Heart left ventricle (tissue), 13 donors: ENCODE measurements around the gene LYPLA2.

Experiments
- POLR2A ChIP-seq, 2 donors: fragments of 450-650 bp; IDR thresholded peaks; one replicate each; pipeline ENCODE4 v1.6.1; 2017; ENCODE audit warnings: antibody characterized with exemption in 2 of 2, mild to moderate bottlenecking in 2 of 2, moderate library complexity in 2 of 2
- TF ChIP-seq, protein P1 (sequence below), 12 donors: fragments of 200-600 bp; sonication (generic) in 4 of 12; IDR thresholded peaks; one replicate each; pipeline versions ENCODE4 v1.5.0 to v1.8.0; 2018 to 2022; ENCODE audit warnings: antibody characterized with exemption in 12 of 12, mild to moderate bottlenecking in 5 of 12
- donor health status: ischemic (EF 13 %, LVEDD 7.1; RV severe dilation, severe dysfunction).
- donor health status: DM: no; HTN: yes; CAD: no.
- donor health status: DM: no; HTN: no; CAD: no.
- donor health status: ischemic (EF 25% LVEDD 6.9; RV normal size, moderate dysfunction).
- donor health status: ischemic (EF 25% LVEDD 5.7; RV mildly dilated, moderate dysfunction).
- donor health status: ischemic (EF 35%, LVEDD 5.7; RV mildly dilated, moderate dysfunction).
- donor health status: nonischemic (EF 11% LVEDD 7.7; RV severe dilation, severe dysfunction).
- donor health status: DM: yes; HTN: yes; CAD: no.
- donor health status: PGD.
- donor health status: ischemic (EF 29% LVEDD 5.4; RV normal size, mild dysfunction).
- donor health status: nonischemic (EF 23%, LVEDD 6.1; RV moderate dilation, normal function).

DNA sequence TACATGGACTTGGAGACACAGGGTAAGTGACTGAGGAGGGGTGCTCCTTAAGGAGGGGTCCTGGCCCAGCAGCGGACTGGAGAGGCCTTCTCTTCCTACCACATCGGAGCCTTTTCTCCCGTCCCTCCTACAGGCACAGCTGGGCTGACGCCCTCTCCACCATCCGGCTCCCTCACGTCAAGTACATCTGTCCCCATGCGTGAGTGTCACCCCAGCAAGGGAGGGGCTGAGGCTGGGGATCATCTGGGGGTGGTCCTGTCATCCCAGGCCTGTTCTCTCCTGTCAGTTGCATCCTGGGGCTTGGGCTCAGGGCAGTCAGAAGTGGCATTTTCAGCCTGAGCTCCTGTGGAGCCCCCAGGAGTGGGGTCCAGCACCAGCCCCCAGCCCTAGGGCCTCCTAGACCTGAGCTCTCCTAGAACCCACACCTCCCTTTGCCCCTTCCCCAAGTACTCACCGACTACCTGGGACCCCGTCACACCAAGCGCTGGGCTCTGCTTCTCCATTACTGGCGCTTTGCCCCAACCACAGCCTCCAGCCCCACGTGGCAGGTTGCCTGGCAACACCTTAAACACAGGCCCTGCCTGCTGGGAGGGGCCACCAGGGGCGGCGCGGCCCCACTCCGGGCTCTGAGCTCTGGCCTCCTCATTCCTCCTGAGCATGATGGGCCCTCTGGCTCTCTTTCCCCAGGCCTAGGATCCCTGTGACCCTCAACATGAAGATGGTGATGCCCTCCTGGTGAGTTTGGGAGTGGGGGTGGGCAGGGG is 2.3 kb downstream of the LYPLA2 start:
- TF ChIP-seq, protein P1, sequence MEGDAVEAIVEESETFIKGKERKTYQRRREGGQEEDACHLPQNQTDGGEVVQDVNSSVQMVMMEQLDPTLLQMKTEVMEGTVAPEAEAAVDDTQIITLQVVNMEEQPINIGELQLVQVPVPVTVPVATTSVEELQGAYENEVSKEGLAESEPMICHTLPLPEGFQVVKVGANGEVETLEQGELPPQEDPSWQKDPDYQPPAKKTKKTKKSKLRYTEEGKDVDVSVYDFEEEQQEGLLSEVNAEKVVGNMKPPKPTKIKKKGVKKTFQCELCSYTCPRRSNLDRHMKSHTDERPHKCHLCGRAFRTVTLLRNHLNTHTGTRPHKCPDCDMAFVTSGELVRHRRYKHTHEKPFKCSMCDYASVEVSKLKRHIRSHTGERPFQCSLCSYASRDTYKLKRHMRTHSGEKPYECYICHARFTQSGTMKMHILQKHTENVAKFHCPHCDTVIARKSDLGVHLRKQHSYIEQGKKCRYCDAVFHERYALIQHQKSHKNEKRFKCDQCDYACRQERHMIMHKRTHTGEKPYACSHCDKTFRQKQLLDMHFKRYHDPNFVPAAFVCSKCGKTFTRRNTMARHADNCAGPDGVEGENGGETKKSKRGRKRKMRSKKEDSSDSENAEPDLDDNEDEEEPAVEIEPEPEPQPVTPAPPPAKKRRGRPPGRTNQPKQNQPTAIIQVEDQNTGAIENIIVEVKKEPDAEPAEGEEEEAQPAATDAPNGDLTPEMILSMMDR (IDR thresholded peaks at IDR 0.05), result no peak
- TF ChIP-seq POLR2A (IDR thresholded peaks at IDR 0.05), result no peak
